Stimulated activated CD4-positive, alpha-beta T cell treated with anti-CD3 and anti-CD28 coated beads, Interleukin-12 subunit alpha, Interleukin-12 subunit beta, amount 100 ng/mL, for 24 hours (primary cell): ENCODE data around the gene PRKAR1B.
A peak's percentile ranks its signal among the peaks of the same experiment; 100 is the strongest.

Experiments
- DNase-seq, 2 experiments: peaks; one replicate each; pipeline ENCODE4 v3.0.0-alpha.2; 2020; ENCODE audit warnings: low read depth in 2 of 2

The PRKAR1B gene

DNA sequence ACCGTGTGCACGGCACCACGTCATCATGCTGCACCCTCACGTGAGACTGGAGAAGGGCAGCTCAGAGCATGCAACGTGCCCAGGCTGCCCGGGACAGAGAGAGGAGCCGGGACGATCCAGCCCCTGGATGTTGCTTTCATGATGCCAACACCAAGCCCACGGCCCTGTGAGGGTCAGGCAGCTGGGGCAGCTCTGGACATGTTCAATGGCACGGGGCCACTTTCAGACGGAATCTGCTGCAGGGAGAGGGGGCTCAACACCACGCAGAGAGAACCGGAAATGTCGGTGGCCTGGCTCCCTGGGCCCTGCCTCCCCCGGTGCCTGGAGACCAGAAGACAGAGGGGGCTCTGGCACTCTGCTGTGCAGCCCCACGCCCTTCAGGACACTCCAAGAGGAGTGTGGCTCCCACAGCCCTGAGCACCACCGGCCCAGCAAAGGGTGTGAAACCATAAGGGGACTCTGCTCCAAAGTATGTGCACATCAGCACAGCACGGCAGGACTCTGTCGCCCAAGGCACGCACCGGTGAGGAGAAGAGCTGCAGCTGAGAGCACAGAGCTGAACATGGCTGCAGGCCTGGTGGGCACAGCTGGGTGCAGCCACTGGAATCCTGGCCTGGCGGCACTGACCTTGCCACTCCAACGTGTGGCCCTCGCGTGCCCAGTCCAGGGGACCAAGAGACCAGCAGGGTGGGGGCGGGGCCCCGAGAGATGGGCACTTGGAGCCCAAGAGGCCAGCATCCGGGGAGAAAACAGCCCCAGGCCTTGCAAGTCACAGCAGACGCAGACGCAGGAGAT lies 137.1 kb downstream of the PRKAR1B start:
- no peak for DNase-seq

- DNase-seq, result no peak
These were observed 139.3 kb downstream of the PRKAR1B start for GRCh38 chr7:587767-588166.

GRCh38 chr7:586494-586893 lies 140.6 kb downstream of the PRKAR1B start:
- no peak for DNase-seq

- no peak for DNase-seq
These were observed 141.2 kb downstream of the PRKAR1B start for GRCh38 chr7:585873-586272.

GRCh38 chr7:585229-585711 lies 141.8 kb downstream of the PRKAR1B start:
- DNase-seq, result peak; percentile 46 to 70

DNA sequence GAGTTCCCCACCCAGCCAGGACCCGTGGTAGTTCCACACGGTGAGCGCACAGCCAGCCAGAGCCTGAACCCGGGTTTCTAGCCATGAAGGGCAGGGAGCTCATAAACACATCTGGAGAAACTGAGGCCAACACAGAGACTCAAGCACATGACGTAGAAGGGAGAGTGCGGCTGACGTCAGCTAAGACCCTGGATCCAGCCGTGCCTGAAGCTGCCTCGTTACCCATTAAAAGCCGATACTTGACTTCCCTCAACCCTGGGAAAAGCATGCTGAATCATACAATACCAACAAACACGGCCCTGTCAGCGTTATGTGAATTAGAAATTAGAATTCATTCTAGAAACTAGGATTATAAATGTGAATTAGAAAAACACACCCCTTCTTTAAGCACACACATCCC lies 142.3 kb downstream of the PRKAR1B start:
- no peak for DNase-seq

DNA sequence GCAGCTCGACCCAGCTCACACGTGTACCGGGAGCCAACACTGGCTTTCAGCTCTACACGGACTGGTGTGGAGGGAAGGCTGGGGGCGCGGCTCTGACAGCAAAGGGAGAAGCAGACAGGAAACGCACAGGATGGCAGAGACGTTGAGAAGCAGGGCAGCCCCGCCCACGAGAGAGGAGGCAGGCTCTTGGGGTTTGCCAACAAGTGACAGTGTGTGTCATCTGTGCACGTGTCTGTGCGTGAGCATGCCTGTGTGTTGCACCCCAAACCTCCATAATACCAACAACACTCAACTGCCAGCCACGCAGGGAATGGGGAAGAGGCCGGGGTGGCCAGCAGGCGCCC lies 143.0 kb downstream of the PRKAR1B start:
- DNase-seq, result peak; percentile 78 to 87

DNA sequence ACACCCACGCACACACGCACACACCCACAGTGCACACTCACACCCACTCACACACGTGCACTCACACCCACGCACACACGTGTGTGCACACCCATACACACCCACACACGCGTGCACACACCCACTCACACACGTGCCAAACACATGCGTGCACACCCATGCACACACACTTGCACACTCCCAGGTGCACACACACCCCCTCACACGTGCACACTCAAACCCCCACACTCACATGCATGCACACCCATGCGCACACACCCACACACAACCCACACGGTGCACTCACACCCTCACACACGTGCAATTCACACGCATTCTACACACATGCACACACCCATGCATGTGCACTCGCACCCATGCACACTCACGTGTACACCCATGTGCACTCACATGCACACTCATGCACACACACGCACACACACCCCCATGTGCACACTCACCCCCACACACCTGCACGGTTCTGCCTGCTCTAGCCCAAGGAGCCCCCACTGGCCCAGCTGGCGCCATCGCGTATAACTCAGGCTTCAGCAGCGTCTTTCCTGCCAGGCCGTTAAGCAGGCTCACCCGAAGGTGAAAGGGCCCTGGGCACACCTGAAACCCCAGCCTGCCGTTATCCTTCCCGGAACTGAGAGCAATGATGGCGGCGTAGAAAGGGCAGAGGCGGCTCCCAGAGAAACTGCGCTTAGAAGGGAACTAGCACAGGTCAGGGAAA lies 143.5 kb downstream of the PRKAR1B start:
- DNase-seq, result peak in 1 of 2 experiments; percentile 33

DNA sequence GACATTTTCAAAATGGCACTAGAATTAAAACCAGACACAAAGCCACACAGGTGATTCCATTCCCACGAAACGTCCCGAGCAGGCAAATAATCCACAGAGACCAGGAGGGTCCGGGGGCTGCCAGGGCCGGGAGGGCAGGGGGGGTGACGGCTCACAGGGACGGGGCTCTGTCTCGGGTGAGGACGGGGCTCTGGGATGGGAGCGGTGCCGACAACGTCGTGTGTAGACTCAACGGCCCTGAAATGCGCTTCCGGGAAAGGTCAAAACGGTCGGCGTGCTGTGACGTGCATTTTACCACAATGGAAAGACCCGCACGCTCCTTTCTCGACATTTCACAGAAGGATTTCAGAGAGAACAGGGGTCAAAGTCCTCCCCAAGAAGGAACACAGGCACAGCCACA lies 144.2 kb downstream of the PRKAR1B start:
- no peak for DNase-seq

GRCh38 chr7:582081-582835 lies 144.8 kb downstream of the PRKAR1B start:
- DNase-seq, result no peak

- no peak for DNase-seq
These were observed 148.7 kb downstream of the PRKAR1B start for GRCh38 chr7:578386-578785.

DNA sequence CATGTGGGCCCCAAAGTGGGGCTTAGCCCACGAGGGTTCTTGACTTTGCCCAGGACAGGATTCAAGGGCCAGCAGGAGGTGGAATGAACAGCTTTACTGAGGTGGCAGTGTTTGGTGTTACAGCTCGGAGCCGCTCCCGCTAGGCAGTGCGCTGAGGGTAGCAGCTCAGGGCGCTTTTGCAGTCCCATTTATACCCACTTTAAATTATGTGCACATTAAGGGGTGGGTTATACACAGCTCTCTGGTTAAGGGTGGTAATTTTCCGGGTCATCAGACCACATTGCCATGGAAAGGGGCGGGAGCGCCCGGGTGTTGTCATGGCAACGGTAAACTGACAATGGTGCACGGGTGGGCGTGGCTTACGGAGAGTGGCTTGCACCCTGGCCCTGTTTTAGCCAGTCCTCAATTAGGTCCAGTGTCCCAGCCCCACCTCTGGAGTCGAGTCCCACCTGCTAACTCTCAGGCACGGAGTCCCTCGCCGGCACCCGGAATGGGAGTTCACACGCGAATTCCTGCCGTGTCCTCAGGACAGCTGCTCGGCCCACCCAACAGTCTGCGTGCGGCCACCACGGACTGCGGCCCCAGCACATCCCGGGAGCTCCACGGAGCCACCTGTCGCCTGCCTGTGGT lies 149.2 kb downstream of the PRKAR1B start:
- DNase-seq, result no peak

- DNase-seq, result no peak
These were observed 149.8 kb downstream of the PRKAR1B start for GRCh38 chr7:577278-577665.

GRCh38 chr7:576524-577277 lies 150.4 kb downstream of the PRKAR1B start:
- DNase-seq, result no peak

- no peak for DNase-seq
These were observed 151.4 kb downstream of the PRKAR1B start for GRCh38 chr7:575425-576366.

DNA sequence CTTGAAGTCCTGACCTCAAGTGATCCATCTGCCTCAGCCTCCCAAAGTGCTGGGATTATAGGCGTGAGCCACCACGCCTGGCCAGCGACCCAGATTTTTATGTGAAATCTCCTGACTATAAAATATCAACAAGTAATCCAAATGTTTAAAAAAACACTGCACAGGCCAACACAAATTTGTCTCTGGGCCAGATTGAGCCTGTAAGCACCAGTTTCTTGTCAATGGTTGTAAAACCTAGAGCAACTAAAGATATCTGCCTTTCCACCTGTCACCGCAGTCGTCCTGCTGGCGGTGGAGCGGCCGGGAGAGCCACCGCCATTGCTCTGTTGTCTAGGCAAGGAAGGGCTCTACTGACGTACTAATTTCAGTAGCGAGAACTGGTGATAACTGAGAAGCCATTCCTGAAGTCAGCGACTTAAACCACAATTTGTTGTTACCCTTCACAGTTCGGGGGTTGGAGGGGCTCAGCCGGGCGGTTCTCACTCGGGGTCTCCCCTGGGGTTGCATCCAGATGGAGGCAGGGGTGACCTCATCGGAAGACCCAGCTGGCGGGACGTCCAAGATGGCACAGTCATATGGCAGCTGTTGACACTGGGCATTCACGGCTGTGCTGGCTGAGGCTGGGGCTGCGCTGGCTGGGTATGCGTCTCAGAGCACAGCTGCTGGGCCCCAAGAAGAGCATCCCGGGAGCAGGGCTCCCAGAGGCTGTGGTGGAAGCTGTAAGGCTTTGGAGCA lies 152.3 kb downstream of the PRKAR1B start:
- no peak for DNase-seq

GRCh38 chr7:573933-574381 lies 153.1 kb downstream of the PRKAR1B start:
- no peak for DNase-seq

DNA sequence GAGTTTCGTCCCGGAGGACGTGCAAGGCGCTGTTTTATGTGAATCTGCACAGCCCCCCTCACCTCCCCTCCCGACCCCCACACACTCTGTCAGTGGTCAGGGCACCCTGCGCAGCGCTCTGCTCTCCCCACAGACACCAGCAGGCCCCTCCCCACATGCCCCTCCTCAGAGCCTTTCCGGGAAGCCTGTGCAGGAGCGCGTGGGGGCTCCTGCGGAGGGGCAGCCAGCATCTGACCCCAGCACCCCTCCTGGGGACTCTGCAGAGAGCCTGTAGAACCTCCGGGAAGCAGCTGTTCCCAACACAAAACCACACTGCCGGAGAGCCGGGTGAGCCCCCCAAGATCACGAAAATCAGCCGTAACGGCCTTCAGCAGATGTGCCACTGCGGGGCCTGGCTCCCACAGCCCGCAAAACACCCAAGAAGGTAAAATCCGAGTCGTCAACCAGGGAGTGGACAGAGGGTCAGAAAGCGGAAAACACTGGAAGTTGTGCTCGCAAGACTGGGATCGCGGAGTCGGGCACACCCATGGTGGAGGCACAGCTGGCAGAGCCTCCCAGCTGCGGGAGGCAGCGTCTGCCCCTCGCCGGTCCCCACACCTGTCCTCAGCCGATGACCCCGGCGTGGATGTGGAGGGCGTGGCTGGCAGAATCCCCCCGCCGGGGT lies 153.7 kb downstream of the PRKAR1B start:
- no peak for DNase-seq
